ENCODE data around the gene YIPF4. TPM values are rescaled to one million over a fixed set of nuclear protein-coding genes. Genes with fewer than 3 reads are reported as not detected.
"Not testable (repeated sequence)": the region's sequence is repeated elsewhere in the genome, so short reads cannot be mapped to it uniquely, and the experiment has no call there.

YIPF4 gene
- total RNA-seq, 1 donor from 2014 or later = 71.9 TPM

- intact Hi-C loops (cut with micrococcal nuclease) = no loop called here
- DNase-seq (no peak), ATAC-seq (no peak)
Measured at GRCh38 chr2:32360416-32360815, 82.7 kb downstream of the YIPF4 start.

GRCh38 chr2:32362997-32363396 lies 85.3 kb downstream of the YIPF4 start:
- DNase-seq; intact Hi-C loops (cut with micrococcal nuclease); ATAC-seq: not testable (repeated sequence)

GRCh38 chr2:32363597-32363996 lies 85.9 kb downstream of the YIPF4 start:
- ATAC-seq (no peak), DNase-seq (no peak)
- intact Hi-C loops (cut with micrococcal nuclease) = no loop called here

- ATAC-seq; DNase-seq; intact Hi-C loops (cut with micrococcal nuclease): not testable (repeated sequence)
Measured at GRCh38 chr2:32364290-32364689, 86.6 kb downstream of the YIPF4 start.

GRCh38 chr2:32365679-32366078 lies 88.0 kb downstream of the YIPF4 start:
- DNase-seq; ATAC-seq; intact Hi-C loops (cut with micrococcal nuclease): not testable (repeated sequence)

Other genes starting within 250 kb of the YIPF4 start
- gene DPY30, start 238.1 kb upstream of the YIPF4 start, total RNA-seq = 42.6 TPM
- gene SPAST, start 214.3 kb upstream of the YIPF4 start, total RNA-seq = 10.4 TPM
- gene SLC30A6, start 112.0 kb upstream of the YIPF4 start, total RNA-seq = 14.4 TPM
- gene NLRC4, start 13.0 kb upstream of the YIPF4 start, total RNA-seq = 0.82 TPM
- 32.3 TPM for gene BIRC6, start 79.1 kb downstream of the YIPF4 start, total RNA-seq